HEK293 (cell line): Measurements from ENCODE around the gene NIPAL3.

Experiments
- ATF2 ChIP-seq: fragments of 450-650 bp; formaldehyde crosslinking; IDR thresholded peaks from 2 replicates; pipeline ENCODE4 v1.5.1; 2016; ENCODE audit warnings: missing biosample characterization, missing genetic modification characterization, low read depth
- BCL11B ChIP-seq: fragments of 450-650 bp; formaldehyde crosslinking; IDR thresholded peaks from 2 replicates; pipeline ENCODE4 v1.5.1; 2016; ENCODE audit warnings: low read depth, missing biosample characterization, missing genetic modification characterization
- CTCF ChIP-seq: fragments of 450-650 bp; formaldehyde crosslinking; IDR thresholded peaks from 2 replicates; pipeline ENCODE4 v1.5.1; 2016; ENCODE audit warnings: missing biosample characterization, missing genetic modification characterization
- ZNF324 ChIP-seq: fragments of 450-650 bp; formaldehyde crosslinking; IDR thresholded peaks from 2 replicates; pipeline ENCODE4 v1.5.1; 2016; ENCODE audit warnings: missing biosample characterization, missing genetic modification characterization
- ZNF335 ChIP-seq: fragments of 450-650 bp; formaldehyde crosslinking; conservative IDR thresholded peaks from 2 replicates; pipeline ENCODE4 v1.5.1; 2016; ENCODE audit warnings: missing biosample characterization, missing genetic modification characterization

GRCh38 chr1:24380508-24380907 is 35.1 kb upstream of the NIPAL3 start:
- TF ChIP-seq CTCF (tag by site-specific recombination), result no peak
- TF ChIP-seq ATF2 (tag by site-specific recombination), result no peak
- TF ChIP-seq BCL11B, result no peak
- no peak for TF ChIP-seq ZNF324 (tag by site-specific recombination)
- TF ChIP-seq ZNF335 (tag by site-specific recombination), result no peak
